Hematopoietic multipotent progenitor cell (in vitro differentiated cells): ENCODE measurements around the gene ECEL1. TPM values are rescaled to one million over a fixed set of nuclear protein-coding genes. Genes with fewer than 3 reads are reported as not detected.

ENCODE experiments used
- DNase-seq, 3 donors: peaks; one replicate each; pipeline ENCODE4 v3.0.0-alpha.2; 2011 to 2015; ENCODE audit warnings: low read depth in 2 of 3, low spot score in 2 of 3
- total RNA-seq: library from RNA; depleted of rRNA; stranded (reverse); fragments of >200 nt; gene quantifications from one replicate; pipeline ENCODE4 v1.2.3, GENCODE V29; 2012

The ECEL1 gene
- total RNA-seq, 1 donor, result 0.27 TPM

- no peak for DNase-seq
Observed at GRCh38 chr2:232485348-232485756, 2.3 kb downstream of the ECEL1 start.

GRCh38 chr2:232484628-232485347 is 2.8 kb downstream of the ECEL1 start:
- DNase-seq, result no peak

GRCh38 chr2:232483923-232484627 is 3.6 kb downstream of the ECEL1 start:
- DNase-seq, result no peak

GRCh38 chr2:232483311-232483922 is 4.2 kb downstream of the ECEL1 start:
- no peak for DNase-seq

- DNase-seq, result no peak
Observed at GRCh38 chr2:232482301-232483238, 5.1 kb downstream of the ECEL1 start.

- no peak for DNase-seq
Observed at GRCh38 chr2:232481322-232482140, 6.1 kb downstream of the ECEL1 start.

- no peak for DNase-seq
Observed at GRCh38 chr2:232480201-232481190, 7.1 kb downstream of the ECEL1 start.

- DNase-seq, result no peak
Observed at GRCh38 chr2:232479341-232480200, 8.1 kb downstream of the ECEL1 start.

- DNase-seq, result no peak
Observed at GRCh38 chr2:232478571-232479340, 8.9 kb downstream of the ECEL1 start.

- no peak for DNase-seq
Observed at GRCh38 chr2:232477751-232478510, 9.7 kb downstream of the ECEL1 start.

- no peak for DNase-seq
Observed at GRCh38 chr2:232476791-232477190, 10.8 kb downstream of the ECEL1 start.

GRCh38 chr2:232476045-232476444 is 11.6 kb downstream of the ECEL1 start:
- DNase-seq, result no peak

GRCh38 chr2:232473467-232473890 is 14.2 kb downstream of the ECEL1 start:
- no peak for DNase-seq

GRCh38 chr2:232466221-232466620 is 21.4 kb downstream of the ECEL1 start:
- no peak for DNase-seq

- DNase-seq, result no peak
Observed at GRCh38 chr2:232465061-232465460, 22.6 kb downstream of the ECEL1 start.

- DNase-seq, result no peak
Observed at GRCh38 chr2:232464544-232464885, 23.1 kb downstream of the ECEL1 start.
